ENCODE data around the gene MRC2. TPM values are rescaled to one million over a fixed set of nuclear protein-coding genes. Genes with fewer than 3 reads are reported as not detected.
A peak's percentile ranks its signal among the peaks of the same experiment; 100 is the strongest.

MRC2 gene
- total and polyA plus RNA-seq, 2 experiments from 2014 or later, result 222 to 756 TPM

DNA sequence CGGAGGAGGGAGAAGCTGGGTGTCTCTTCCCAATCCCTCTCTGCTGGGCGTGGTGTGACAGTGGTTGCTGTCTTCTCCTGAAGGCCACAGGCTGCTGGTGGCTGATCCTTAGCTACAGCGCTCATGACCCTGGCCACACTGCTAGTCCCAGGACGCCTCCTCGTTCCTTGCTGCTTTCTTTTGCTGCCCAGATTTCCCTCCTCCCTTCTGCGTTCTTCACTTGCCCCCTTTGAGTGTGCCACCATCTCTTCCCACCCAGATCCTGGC is 90.1 kb downstream of the MRC2 start:
- 96 to 97% methylated on average over 6 of the region's 6 CpGs for WGBS, 2 experiments (ENCODE audit: low coverage in 1 of 2, low lambda C conversion rate in 2 of 2, missing lambda C conversion rate in 2 of 2)
- no peaks in the 10 kb centered on the region for H3K79me2 ChIP-seq (ENCODE audit: insufficient read depth)
- no peak overlapping the region for H3K4me3 ChIP-seq
- H3K9me3 ChIP-seq (ENCODE audit: low read depth), result no peaks in the 10 kb centered on the region
- H3K4me1 ChIP-seq (ENCODE audit: insufficient read depth), result peaks cover 29% of the 10 kb centered on the region
- TF ChIP-seq EZH2phosphoT487 (IDR thresholded peaks at IDR 0.05; ENCODE audit: insufficient read depth, low read depth) (no peak), EZH2 (IDR thresholded peaks at IDR 0.05; ENCODE audit: insufficient read depth, poor library complexity, severe bottlenecking) (no peak)
- H3K36me3 ChIP-seq (ENCODE audit: low read depth), result no peaks in the 10 kb centered on the region
- H3K9me2 ChIP-seq (ENCODE audit: insufficient read depth), result no peaks in the 10 kb centered on the region
- in situ Hi-C loops (cut with MboI), result no loop called here
- H2AFZ ChIP-seq, result no peak overlapping the region
- peaks cover 28% of the 10 kb centered on the region for H3F3A ChIP-seq (ENCODE audit: insufficient read depth)
- no peak for DNase-seq
- H3K4me2 ChIP-seq (ENCODE audit: unreplicated experiment), result no peak overlapping the region
- H3K27me3 ChIP-seq (replicated peaks; ENCODE audit: insufficient read depth), result no peaks in the 10 kb centered on the region
- no peak overlapping the region for H3K9ac ChIP-seq
- H4K20me1 ChIP-seq (ENCODE audit: insufficient read depth), result no peaks in the 10 kb centered on the region
- H3K27ac ChIP-seq, result no peak overlapping the region

DNA sequence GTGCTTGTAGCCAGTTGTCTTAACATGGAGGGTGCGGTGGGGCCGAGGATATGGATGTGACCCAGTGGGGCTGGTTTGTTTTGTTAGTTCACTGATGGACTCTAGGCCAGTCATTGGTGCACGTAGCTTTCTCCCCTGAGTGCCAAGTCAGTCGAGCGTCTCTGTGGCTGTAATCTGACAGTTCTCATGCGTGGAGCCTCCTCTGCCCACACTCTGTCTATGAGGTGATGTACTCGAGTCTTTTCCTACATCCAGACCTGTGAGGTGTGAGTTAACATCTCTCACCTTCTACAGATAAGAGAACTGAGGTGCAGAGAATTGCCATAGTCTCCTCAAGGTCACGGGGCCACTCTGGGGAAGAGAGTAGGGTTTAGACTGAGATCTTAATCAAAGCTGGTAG is 90.4 kb downstream of the MRC2 start:
- H3K9ac ChIP-seq, result no peak overlapping the region
- no peaks in the 10 kb centered on the region for H3K9me2 ChIP-seq (ENCODE audit: insufficient read depth)
- in situ Hi-C loops (cut with MboI), result no loop called here
- WGBS, 2 experiments (ENCODE audit: low coverage in 1 of 2, low lambda C conversion rate in 2 of 2, missing lambda C conversion rate in 2 of 2), result 88 to 90% methylated on average over 8 of the region's 8 CpGs
- H3K4me3 ChIP-seq, result no peak overlapping the region
- no peaks in the 10 kb centered on the region for H3K9me3 ChIP-seq (ENCODE audit: low read depth)
- H3K79me2 ChIP-seq (ENCODE audit: insufficient read depth), result no peaks in the 10 kb centered on the region
- H3K27ac ChIP-seq, result no peak overlapping the region
- H2AFZ ChIP-seq, result no peak overlapping the region
- TF ChIP-seq EZH2 (IDR thresholded peaks at IDR 0.05; ENCODE audit: insufficient read depth, poor library complexity, severe bottlenecking) (no peak), EZH2phosphoT487 (IDR thresholded peaks at IDR 0.05; ENCODE audit: insufficient read depth, low read depth) (no peak)
- peaks cover 29% of the 10 kb centered on the region for H3K4me1 ChIP-seq (ENCODE audit: insufficient read depth)
- no peaks in the 10 kb centered on the region for H3K27me3 ChIP-seq (replicated peaks; ENCODE audit: insufficient read depth)
- peaks cover 28% of the 10 kb centered on the region for H3F3A ChIP-seq (ENCODE audit: insufficient read depth)
- no peaks in the 10 kb centered on the region for H3K36me3 ChIP-seq (ENCODE audit: low read depth)
- H3K4me2 ChIP-seq (ENCODE audit: unreplicated experiment), result peak overlapping the region; percentile 46
- no peaks in the 10 kb centered on the region for H4K20me1 ChIP-seq (ENCODE audit: insufficient read depth)
- DNase-seq, result no peak

DNA sequence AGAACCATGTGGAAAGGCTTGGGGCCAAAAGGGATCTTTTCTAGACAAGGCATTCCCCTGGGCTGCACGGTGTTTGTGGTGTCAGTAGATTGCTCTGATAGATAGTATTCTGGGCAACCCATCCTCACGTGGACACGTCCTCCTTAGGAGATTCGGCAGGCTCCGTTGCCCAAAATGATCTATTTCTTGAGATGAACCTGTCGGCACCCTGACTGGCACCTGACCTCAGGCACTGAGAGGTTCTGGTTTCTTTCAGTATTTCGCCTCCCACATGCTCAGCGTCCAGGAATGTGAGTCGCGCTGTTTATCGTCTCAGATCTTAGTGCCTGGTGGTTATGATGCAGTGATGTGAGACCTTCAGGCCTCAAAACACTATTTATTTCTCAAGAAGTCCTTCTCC is 91.0 kb downstream of the MRC2 start:
- 20 to 22% methylated on average over 11 of the region's 11 CpGs for WGBS, 2 experiments (ENCODE audit: low coverage in 1 of 2, low lambda C conversion rate in 2 of 2, missing lambda C conversion rate in 2 of 2)
- H2AFZ ChIP-seq, result 0 out of 2 replicates have a peak overlapping the region, but pooled peaks have one; percentile 27

DNA sequence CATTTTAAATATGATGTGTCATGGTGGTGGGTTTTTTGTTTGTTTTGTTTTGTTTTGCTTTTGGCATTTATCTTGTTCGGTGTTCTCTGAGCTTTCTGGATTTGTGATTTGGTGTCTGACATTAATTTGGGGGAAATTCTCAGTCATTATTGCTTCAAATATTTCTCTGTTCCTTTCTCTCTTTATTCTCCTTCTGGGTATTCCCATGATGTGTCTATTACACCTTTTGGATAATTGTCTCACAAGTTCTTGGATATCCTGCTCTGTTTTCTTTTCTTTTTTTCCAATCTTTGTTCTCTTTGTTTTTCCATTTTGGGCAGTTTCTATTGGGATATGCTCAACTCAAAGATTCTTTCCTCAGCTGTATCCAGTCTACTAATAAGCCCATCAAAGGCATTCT is 92.1 kb downstream of the MRC2 start:
- Histone ChIP-seq H4K20me1 (ENCODE audit: insufficient read depth) (no peaks in the 10 kb centered on the region), H3K4me1 (ENCODE audit: insufficient read depth) (peaks cover 21% of the 10 kb centered on the region), H3K79me2 (ENCODE audit: insufficient read depth) (no peaks in the 10 kb centered on the region), H3K4me3 (no peak overlapping the region), H3K4me2 (ENCODE audit: unreplicated experiment) (no peak overlapping the region), H3K9me2 (ENCODE audit: insufficient read depth) (no peaks in the 10 kb centered on the region), H3K36me3 (ENCODE audit: low read depth) (no peaks in the 10 kb centered on the region), H3F3A (ENCODE audit: insufficient read depth) (peaks cover 21% of the 10 kb centered on the region), H2AFZ (no peak overlapping the region), H3K9ac (no peak overlapping the region), H3K27ac (no peak overlapping the region), H3K27me3 (replicated peaks; ENCODE audit: insufficient read depth) (no peaks in the 10 kb centered on the region), H3K9me3 (ENCODE audit: low read depth) (no peaks in the 10 kb centered on the region)
- no peak for TF ChIP-seq EZH2phosphoT487 (IDR thresholded peaks at IDR 0.05; ENCODE audit: insufficient read depth, low read depth)
- no peak for TF ChIP-seq EZH2 (IDR thresholded peaks at IDR 0.05; ENCODE audit: insufficient read depth, poor library complexity, severe bottlenecking)
- in situ Hi-C loops (cut with MboI), result no loop called here
- 89 to 96% methylated on average over 1 of the region's 1 CpG for WGBS, 2 experiments (ENCODE audit: low coverage in 1 of 2, low lambda C conversion rate in 2 of 2, missing lambda C conversion rate in 2 of 2)
- no peak for DNase-seq

More for the DNA sequence above, 91.0 kb downstream of the MRC2 start:
- Histone ChIP-seq H3F3A (ENCODE audit: insufficient read depth) (peaks cover 28% of the 10 kb centered on the region), H3K27ac (peak overlapping the region; percentile 61), H3K9ac (no peak overlapping the region), H3K9me2 (ENCODE audit: insufficient read depth) (no peaks in the 10 kb centered on the region), H3K79me2 (ENCODE audit: insufficient read depth) (no peaks in the 10 kb centered on the region), H3K4me3 (no peak overlapping the region), H4K20me1 (ENCODE audit: insufficient read depth) (no peaks in the 10 kb centered on the region), H3K9me3 (ENCODE audit: low read depth) (no peaks in the 10 kb centered on the region), H3K4me2 (ENCODE audit: unreplicated experiment) (peak overlapping the region; percentile 46), H3K27me3 (replicated peaks; ENCODE audit: insufficient read depth) (no peaks in the 10 kb centered on the region), H3K36me3 (ENCODE audit: low read depth) (no peaks in the 10 kb centered on the region), H3K4me1 (ENCODE audit: insufficient read depth) (peaks cover 29% of the 10 kb centered on the region)
- in situ Hi-C loops (cut with MboI), result no loop called here
- peak; percentile 86 for DNase-seq
- TF ChIP-seq EZH2 (IDR thresholded peaks at IDR 0.05; ENCODE audit: insufficient read depth, poor library complexity, severe bottlenecking) (no peak), EZH2phosphoT487 (IDR thresholded peaks at IDR 0.05; ENCODE audit: insufficient read depth, low read depth) (no peak)

Measured in GM23248 (cell line).